ENCODE data around the gene BOD1. TPM values are rescaled to one million over a fixed set of nuclear protein-coding genes. Genes with fewer than 3 reads are reported as not detected.
"Not testable (repeated sequence)": the region's sequence is repeated elsewhere in the genome, so short reads cannot be mapped to it uniquely, and the experiment has no call there.

Gene BOD1
- total and polyA plus RNA-seq, 10 of the 15 experiments (the other 5 are each of a cell fraction or from before 2014, with no cell fraction given), result 14.1 to 35.8 (median 29.6) TPM

DNA sequence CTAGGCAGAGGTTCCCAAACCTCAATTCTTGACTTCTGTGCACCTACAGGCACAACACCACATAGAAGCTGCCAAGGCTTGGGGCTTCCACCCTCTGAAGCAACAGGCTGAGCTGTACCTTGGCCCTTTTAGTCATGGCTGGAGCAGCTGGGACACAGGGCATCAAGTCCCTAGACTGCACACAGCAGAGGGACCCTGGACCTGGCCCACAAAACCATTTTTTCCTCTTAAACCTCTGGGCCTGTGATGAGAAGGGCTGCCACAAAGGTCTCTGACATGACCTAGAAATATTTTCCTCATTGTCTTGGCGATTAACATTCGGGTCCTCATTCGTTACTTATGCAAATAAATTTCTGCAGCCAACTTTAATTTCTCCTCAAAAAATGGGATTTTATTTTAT, 30.3 kb downstream of the BOD1 start:
- CTCF ChIA-PET, result not testable (repeated sequence)

DNA sequence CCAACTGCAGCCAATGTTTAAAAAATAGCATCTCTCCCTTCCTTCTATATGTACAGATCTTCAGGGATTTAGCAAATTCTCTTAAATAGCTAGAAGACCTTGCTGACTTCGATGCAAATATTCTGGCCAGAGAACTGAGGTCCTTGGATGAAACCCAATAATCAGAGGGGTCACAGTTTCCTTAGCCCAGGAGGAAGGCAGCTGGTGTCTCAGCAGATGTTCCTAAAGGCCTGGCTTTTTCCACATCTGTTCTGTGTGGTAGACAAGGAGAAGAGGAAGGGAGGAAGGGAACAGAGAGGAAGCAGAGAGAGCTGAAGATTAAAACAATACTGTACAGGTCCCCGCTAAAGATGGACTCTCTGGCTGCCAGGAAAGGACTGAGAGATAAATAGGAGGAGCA, 33.1 kb downstream of the BOD1 start:
- H3K79me2 ChIP-seq (ENCODE audit: control insufficient read depth, insufficient read depth, low read length), result no peaks in the 10 kb centered on the region
- ChIA-PET SMC1A (ENCODE audit: uncharacterized antibody, unreplicated experiment) (no interaction called here), POLR2A (no interaction called here), CTCF (interaction anchor here (0.7 to 2.3 kb wide), 9 partner anchors 9 to 398 kb away, joined by 3 to 14 read pairs (median 4); partner anchors contain the start of gene BOD1), RAD21 (ENCODE audit: unreplicated experiment) (interaction anchor here (1.0 kb wide), 1 partner anchor 33 kb away, joined by 3 read pairs; the partner anchor contains the start of gene BOD1)
- no peak overlapping the region for H3K4me2 ChIP-seq (ENCODE audit: control insufficient read depth, insufficient read depth)
- peaks cover 5% of the 10 kb centered on the region; the same call in 2 of the 3 replicates for H3K9me3 ChIP-seq (replicated peaks; ENCODE audit: control insufficient read depth, insufficient read depth, low read length)
- no peak overlapping the region for H3K4me3 ChIP-seq
- H3K36me3 ChIP-seq (ENCODE audit: control insufficient read depth in 2 of 2, insufficient read depth in 2 of 2, low read length in 1 of 2), result no peaks in the 10 kb centered on the region
- no peaks in the 10 kb centered on the region for H4K20me1 ChIP-seq (ENCODE audit: control insufficient read depth, insufficient read depth)
- ATAC-seq (no peak), DNase-seq (ENCODE audit: low read depth, low spot score) (no peak), FAIRE-seq (no peak)
- WGBS (ENCODE audit: insufficient coverage, insufficient replicate concordance, low lambda C conversion rate, missing lambda C conversion rate), result 5% methylated on average over 2 of the region's 2 CpGs
- no peak overlapping the region for H3K27ac ChIP-seq (ENCODE audit: control insufficient read depth, insufficient read depth)
- H3K9ac ChIP-seq (ENCODE audit: control insufficient read depth, insufficient read depth, low read length), result no peak overlapping the region
- BruUV-seq (replicated peaks), result no TSS peak
- no peak overlapping the region for H2AFZ ChIP-seq (ENCODE audit: control insufficient read depth, low read depth, low read length)
- no peaks in the 10 kb centered on the region for H3K4me1 ChIP-seq (ENCODE audit: control insufficient read depth, insufficient read depth, low read length)
- no peaks in the 10 kb centered on the region; a peak in 1 of 4 replicates for H3K27me3 ChIP-seq (replicated peaks in 1 of 2; ENCODE audit: control insufficient read depth in 2 of 2, insufficient read depth in 2 of 2, low read length in 1 of 2)
- TF ChIP-seq, protein P1, sequence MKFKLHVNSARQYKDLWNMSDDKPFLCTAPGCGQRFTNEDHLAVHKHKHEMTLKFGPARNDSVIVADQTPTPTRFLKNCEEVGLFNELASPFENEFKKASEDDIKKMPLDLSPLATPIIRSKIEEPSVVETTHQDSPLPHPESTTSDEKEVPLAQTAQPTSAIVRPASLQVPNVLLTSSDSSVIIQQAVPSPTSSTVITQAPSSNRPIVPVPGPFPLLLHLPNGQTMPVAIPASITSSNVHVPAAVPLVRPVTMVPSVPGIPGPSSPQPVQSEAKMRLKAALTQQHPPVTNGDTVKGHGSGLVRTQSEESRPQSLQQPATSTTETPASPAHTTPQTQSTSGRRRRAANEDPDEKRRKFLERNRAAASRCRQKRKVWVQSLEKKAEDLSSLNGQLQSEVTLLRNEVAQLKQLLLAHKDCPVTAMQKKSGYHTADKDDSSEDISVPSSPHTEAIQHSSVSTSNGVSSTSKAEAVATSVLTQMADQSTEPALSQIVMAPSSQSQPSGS (IDR thresholded peaks at IDR 0.05; ENCODE audit: low read length), result no peak
- TF ChIP-seq IRF4 (IDR thresholded peaks at IDR 0.05; ENCODE audit: low read depth, low read length), result no peak
- no peak for TF ChIP-seq ZBTB33 (IDR thresholded peaks at IDR 0.05)
- TF ChIP-seq MYC (IDR thresholded peaks at IDR 0.05; ENCODE audit: insufficient read depth, insufficient read length, insufficient replicate concordance, low read length, severe bottlenecking), result no peak
- no peak for TF ChIP-seq MTA3 (IDR thresholded peaks at IDR 0.05; ENCODE audit: borderline replicate concordance, low read length)
- TF ChIP-seq NR2F1 (conservative IDR thresholded peaks at IDR 0.05), result no peak
- no peak for TF ChIP-seq ZNF24 (IDR thresholded peaks at IDR 0.05)
- no peak for TF ChIP-seq SUPT20H (IDR thresholded peaks at IDR 0.05; ENCODE audit: borderline replicate concordance, control insufficient read depth, low read depth, low read length)
- TF ChIP-seq ZNF622 (IDR thresholded peaks at IDR 0.05), result no peak
- no peak for TF ChIP-seq RUNX3 (IDR thresholded peaks at IDR 0.05; ENCODE audit: low read length)
- TF ChIP-seq RFX5 (IDR thresholded peaks at IDR 0.05; ENCODE audit: low read depth, low read length), result no peak
- intact Hi-C loops (cut with micrococcal nuclease; ENCODE audit: unreplicated experiment), result no loop called here
- in situ Hi-C loops (cut with MboI), result loop anchor here (10.0 kb wide), 1 partner anchor 599 kb away; the partner anchor contains the start of gene ATP6V0E1

More for the DNA sequence above, 30.3 kb downstream of the BOD1 start:
- 46% methylated on average over 3 of the region's 3 CpGs for WGBS (ENCODE audit: insufficient coverage, insufficient replicate concordance, low lambda C conversion rate, missing lambda C conversion rate)
- H3K4me2 ChIP-seq (ENCODE audit: control insufficient read depth, insufficient read depth); H3K36me3 ChIP-seq (ENCODE audit: control insufficient read depth in 2 of 2, insufficient read depth in 2 of 2, low read length in 1 of 2); FAIRE-seq; H3K9ac ChIP-seq (ENCODE audit: control insufficient read depth, insufficient read depth, low read length); SMC1A ChIA-PET (ENCODE audit: uncharacterized antibody, unreplicated experiment); POLR2A ChIA-PET; H3K4me1 ChIP-seq (ENCODE audit: control insufficient read depth, insufficient read depth, low read length); ATAC-seq; H2AFZ ChIP-seq (ENCODE audit: control insufficient read depth, low read depth, low read length); intact Hi-C loops (cut with micrococcal nuclease; ENCODE audit: unreplicated experiment); DNase-seq (ENCODE audit: low read depth, low spot score); H3K27ac ChIP-seq (ENCODE audit: control insufficient read depth, insufficient read depth); RAD21 ChIA-PET (ENCODE audit: unreplicated experiment); H3K79me2 ChIP-seq (ENCODE audit: control insufficient read depth, insufficient read depth, low read length); H4K20me1 ChIP-seq (ENCODE audit: control insufficient read depth, insufficient read depth); BruUV-seq (replicated peaks); H3K27me3 ChIP-seq (replicated peaks in 1 of 2; ENCODE audit: control insufficient read depth in 2 of 2, insufficient read depth in 2 of 2, low read length in 1 of 2); H3K4me3 ChIP-seq; H3K9me3 ChIP-seq (replicated peaks; ENCODE audit: control insufficient read depth, insufficient read depth, low read length): not testable (repeated sequence)
- in situ Hi-C loops (cut with MboI), result loop anchor here (10.0 kb wide), 1 partner anchor 601 kb away; the partner anchor contains the start of gene ATP6V0E1

All from GM12878 (cell line).